Fibroblast of lung (primary cell): Measurements from ENCODE around the gene TDRD15. TPM values are rescaled to one million over a fixed set of nuclear protein-coding genes. Genes with fewer than 3 reads are reported as not detected.
"Not testable (repeated sequence)": the region's sequence is repeated elsewhere in the genome, so short reads cannot be mapped to it uniquely, and the experiment has no call there.

Experiments
- DNase-seq, 2 donors: peaks; one replicate each; pipeline versions ENCODE4 v3.0.0 to v3.0.0-alpha.2; 2010; ENCODE audit warnings: low read depth in 2 of 2
- H2AFZ ChIP-seq: 2 replicates; pipeline ENCODE4 v1.5.1; 2012; ENCODE audit warnings: low read length, control low read depth, inconsistent platforms
- H3K27ac ChIP-seq: 2 replicates; pipeline ENCODE4 v1.5.1; 2011; ENCODE audit warnings: low read length, control low read depth; ENCODE audit not compliant: insufficient read depth
- H3K27me3 ChIP-seq: 2 replicates; pipeline ENCODE4 v1.5.1; 2011; ENCODE audit warnings: mild to moderate bottlenecking, low read length; ENCODE audit not compliant: control insufficient read depth, insufficient read depth
- H3K36me3 ChIP-seq: 2 replicates; pipeline ENCODE4 v1.5.1; 2011; ENCODE audit warnings: low read length; ENCODE audit not compliant: control insufficient read depth, insufficient read depth
- H3K4me1 ChIP-seq: 2 replicates; pipeline ENCODE4 v1.5.1; 2011; ENCODE audit warnings: low read length; ENCODE audit not compliant: control insufficient read depth, insufficient read depth; ENCODE audit errors: extremely low read depth
- H3K4me2 ChIP-seq: 2 replicates; pipeline ENCODE4 v1.5.1; 2011; ENCODE audit warnings: low read length, control low read depth; ENCODE audit not compliant: insufficient read depth; ENCODE audit errors: extremely low read depth
- H3K4me3 ChIP-seq, 4 experiments: fragments of 200-600 bp in 1 of 4; sonication (generic) in 1 of 4; replicated peaks in 1 of 4; 2 replicates each; pipeline ENCODE4 v1.5.1; 2011 to 2016; ENCODE audit warnings: low read length in 4 of 4, low read depth in 3 of 4, mild to moderate bottlenecking in 3 of 4, control low read depth in 2 of 4, inconsistent platforms in 1 of 4, mixed read lengths in 1 of 4; ENCODE audit not compliant: insufficient read depth in 1 of 4; ENCODE audit errors: control extremely low read depth in 1 of 4
- H3K79me2 ChIP-seq: 2 replicates; pipeline ENCODE4 v1.5.1; 2012; ENCODE audit warnings: mild to moderate bottlenecking, low read length, inconsistent platforms; ENCODE audit not compliant: control insufficient read depth, insufficient read depth
- H3K9ac ChIP-seq: 2 replicates; pipeline ENCODE4 v1.5.1; 2011; ENCODE audit warnings: mild to moderate bottlenecking, low read length, control low read depth; ENCODE audit not compliant: insufficient read depth
- H3K9me3 ChIP-seq: 2 replicates; pipeline ENCODE4 v1.5.1; 2012; ENCODE audit warnings: low read depth, low read length; ENCODE audit not compliant: control insufficient read depth, insufficient read depth
- H4K20me1 ChIP-seq: 2 replicates; pipeline ENCODE4 v1.5.1; 2011; ENCODE audit warnings: low read length; ENCODE audit not compliant: control insufficient read depth, insufficient read depth; ENCODE audit errors: extremely low read depth
- CTCF ChIP-seq, 2 donors: IDR thresholded peaks in 1 of 2; conservative IDR thresholded peaks in 1 of 2; 1 replicate in 1 of 2; 2 replicates in 1 of 2; pipeline ENCODE4 v1.5.1; 2011 to 2012; ENCODE audit warnings: low read length in 2 of 2, control low read depth in 1 of 2, inconsistent platforms in 1 of 2, low read depth in 1 of 2, mild to moderate bottlenecking in 1 of 2
- EZH2 ChIP-seq: IDR thresholded peaks from 2 replicates; pipeline ENCODE4 v1.5.1; 2012; ENCODE audit warnings: low read length, control low read depth, mild to moderate bottlenecking; ENCODE audit errors: missing control alignments
- polyA plus RNA-seq, 2 donors: library from polyadenylated mRNA; depleted of rRNA in 1 of 2; stranded (reverse) in 1 of 2; unstranded in 1 of 2; fragments of >200 nt; gene quantifications; 2 replicates each; pipeline ENCODE4 v1.2.1, GENCODE V29; 2011 to 2012; ENCODE audit warnings: missing spikeins in 1 of 2
- total RNA-seq: library from RNA; depleted of rRNA; stranded (reverse); fragments of >200 nt; gene quantifications from 2 replicates; pipeline ENCODE4 v1.2.1, GENCODE V29; 2014

The TDRD15 gene
- total and polyA plus RNA-seq, 2 donors (not counting 1 experiment from before 2014, with no cell fraction given), result not detected

GRCh38 chr2:21098294-21098693 lies 25.5 kb upstream of the TDRD15 start:
- Histone ChIP-seq H4K20me1 (no peaks in the 10 kb centered on the region), H3K4me3 (no peak overlapping the region), H2AFZ (no peak overlapping the region), H3K79me2 (no peaks in the 10 kb centered on the region), H3K4me1 (no peaks in the 10 kb centered on the region), H3K4me2 (no peak overlapping the region), H3K36me3 (no peaks in the 10 kb centered on the region), H3K27ac (no peak overlapping the region), H3K27me3 (no peaks in the 10 kb centered on the region), H3K9ac (no peak overlapping the region), H3K9me3 (no peaks in the 10 kb centered on the region)
- TF ChIP-seq EZH2 (no peak), CTCF (conservative IDR thresholded peaks at IDR 0.05 in 1 of 2, IDR thresholded peaks at IDR 0.05 in 1 of 2; ENCODE audit: low read depth in 1 of 2, low read length in 2 of 2) (no peak)
- DNase-seq, result no peak

- TF ChIP-seq EZH2 (no peak), CTCF (conservative IDR thresholded peaks at IDR 0.05 in 1 of 2, IDR thresholded peaks at IDR 0.05 in 1 of 2; ENCODE audit: low read depth in 1 of 2, low read length in 2 of 2) (no peak)
- Histone ChIP-seq H2AFZ (no peak overlapping the region), H4K20me1 (no peaks in the 10 kb centered on the region), H3K4me2 (no peak overlapping the region), H3K4me1 (no peaks in the 10 kb centered on the region), H3K27me3 (no peaks in the 10 kb centered on the region), H3K27ac (no peak overlapping the region), H3K9me3 (no peaks in the 10 kb centered on the region), H3K4me3 (no peak overlapping the region), H3K36me3 (no peaks in the 10 kb centered on the region), H3K9ac (no peak overlapping the region), H3K79me2 (no peaks in the 10 kb centered on the region)
- no peak for DNase-seq
Measured at GRCh38 chr2:21099281-21099907, 24.4 kb upstream of the TDRD15 start.

- DNase-seq, H3K4me3 ChIP-seq, H3K4me1 ChIP-seq, H3K79me2 ChIP-seq, H3K9me3 ChIP-seq, H4K20me1 ChIP-seq, H2AFZ ChIP-seq, H3K9ac ChIP-seq, H3K36me3 ChIP-seq, H3K4me2 ChIP-seq, H3K27ac ChIP-seq, H3K27me3 ChIP-seq: not testable (repeated sequence)
Measured at GRCh38 chr2:21101514-21102155, 22.1 kb upstream of the TDRD15 start.
